Thymus (tissue), 11 donors: ENCODE results near the gene CNTRL. TPM values are rescaled to one million over a fixed set of nuclear protein-coding genes. Genes with fewer than 3 reads are reported as not detected.

Experiments used
- DNase-seq, 9 donors: peaks; one replicate each; pipeline ENCODE4 v3.0.0-alpha.2; 2013; ENCODE audit warnings: low spot score in 9 of 9, low read depth in 6 of 9, missing footprints in 1 of 9
- H3K27ac ChIP-seq, 2 donors: one replicate each; pipeline ENCODE4 v1.5.1; 2013; ENCODE audit warnings: control low read depth in 1 of 2, low read depth in 1 of 2, low read length in 1 of 2, mild to moderate bottlenecking in 1 of 2, moderate library complexity in 1 of 2
- H3K27me3 ChIP-seq, 2 donors: one replicate each; pipeline ENCODE4 v1.5.1; 2013; ENCODE audit warnings: low read length in 1 of 2; ENCODE audit not compliant: control insufficient read depth in 2 of 2, insufficient read depth in 1 of 2
- H3K36me3 ChIP-seq, 2 donors: one replicate each; pipeline ENCODE4 v1.5.1; 2013; ENCODE audit warnings: low read length in 1 of 2, mild to moderate bottlenecking in 1 of 2, moderate library complexity in 1 of 2; ENCODE audit not compliant: control insufficient read depth in 2 of 2, insufficient read depth in 2 of 2
- H3K4me1 ChIP-seq, 2 donors: one replicate each; pipeline ENCODE4 v1.5.1; 2013; ENCODE audit warnings: low read length in 2 of 2; ENCODE audit not compliant: control insufficient read depth in 2 of 2, insufficient read depth in 2 of 2
- H3K4me3 ChIP-seq, 2 donors: one replicate each; pipeline ENCODE4 v1.5.1; 2013; ENCODE audit warnings: low read length in 2 of 2, control low read depth in 1 of 2, mild to moderate bottlenecking in 1 of 2
- H3K9me3 ChIP-seq, 2 donors: one replicate each; pipeline ENCODE4 v1.5.1; 2013; ENCODE audit warnings: low read length in 1 of 2, mild to moderate bottlenecking in 1 of 2; ENCODE audit not compliant: control insufficient read depth in 2 of 2, insufficient read depth in 1 of 2
- WGBS: extraction: QIAGEN DNeasy Blood & Tissue Kit; methylation state at CpG from one replicate; pipeline ENCODE4 v1.1.7; 2013; 5-methylcytosine and 5-hydroxymethylcytosine counted together
- polyA plus RNA-seq: library from polyadenylated mRNA; stranded (reverse); fragments of 200-250 nt; gene quantifications from one replicate; pipeline ENCODE4 v1.2.3, GENCODE V29; 2013
- total RNA-seq: library from RNA; stranded (reverse); fragments of 120-200 nt; gene quantifications from one replicate; pipeline ENCODE4 v1.2.4, GENCODE V29; 2013
- donor health status: healthy.

The CNTRL gene
- total and polyA plus RNA-seq, 2 donors: 24.1 to 39.4 TPM

- no peaks in the 10 kb centered on the region for H3K9me3 ChIP-seq
- no peaks in the 10 kb centered on the region for H3K27me3 ChIP-seq
- no peak for DNase-seq
- no peak overlapping the region for H3K4me3 ChIP-seq
- H3K4me1 ChIP-seq: peaks cover 3 to 4% of the 10 kb centered on the region in 2 donors
- no peak overlapping the region for H3K27ac ChIP-seq
- 96% methylated on average over 6 of the region's 6 CpGs for WGBS
- H3K36me3 ChIP-seq: peaks cover 49 to 79% of the 10 kb centered on the region in 2 donors
These were observed 80.0 kb downstream of the CNTRL start for GRCh38 chr9:121154782-121155181.

GRCh38 chr9:121156263-121156731, 81.5 kb downstream of the CNTRL start:
- 57% methylated on average over 2 of the region's 2 CpGs for WGBS
- Histone ChIP-seq H3K36me3 (peaks cover 50 to 80% of the 10 kb centered on the region in 2 donors), H3K27ac (peak overlapping the region in 1 of 2 donors; percentile 4)

GRCh38 chr9:121157939-121158338, 83.2 kb downstream of the CNTRL start:
- Histone ChIP-seq H3K27me3 (no peaks in the 10 kb centered on the region), H3K36me3 (peaks cover 37 to 80% of the 10 kb centered on the region in 2 donors), H3K9me3 (no peaks in the 10 kb centered on the region), H3K4me1 (peaks cover 0 to 3% of the 10 kb centered on the region in 2 donors), H3K27ac (no peak overlapping the region), H3K4me3 (no peak overlapping the region)
- 99% methylated on average over 4 of the region's 4 CpGs for WGBS
- no peak for DNase-seq

More at GRCh38 chr9:121156263-121156731, 81.5 kb downstream of the CNTRL start:
- DNase-seq: peak in 1 of 9 donors; percentile 23
- H3K9me3 ChIP-seq: no peaks in the 10 kb centered on the region
- H3K4me1 ChIP-seq: peaks cover 3% of the 10 kb centered on the region in 2 donors
- no peaks in the 10 kb centered on the region for H3K27me3 ChIP-seq
- no peak overlapping the region for H3K4me3 ChIP-seq

GRCh38 chr9:121160025-121160424, 85.3 kb downstream of the CNTRL start:
- peaks cover 0 to 3% of the 10 kb centered on the region in 2 donors for H3K4me1 ChIP-seq
- H3K27ac ChIP-seq: no peak overlapping the region
- no peaks in the 10 kb centered on the region for H3K9me3 ChIP-seq
- no peak for DNase-seq
- no peak overlapping the region for H3K4me3 ChIP-seq
- no peaks in the 10 kb centered on the region for H3K27me3 ChIP-seq
- peaks cover 28 to 77% of the 10 kb centered on the region in 2 donors for H3K36me3 ChIP-seq
- 6% methylated on average over 1 of the region's 1 CpG for WGBS

- 95% methylated on average over 2 of the region's 2 CpGs for WGBS
- H3K4me1 ChIP-seq: peaks cover 25 to 38% of the 10 kb centered on the region in 2 donors
- no peaks in the 10 kb centered on the region for H3K27me3 ChIP-seq
- no peaks in the 10 kb centered on the region for H3K9me3 ChIP-seq
- H3K27ac ChIP-seq: no peak overlapping the region
- no peak overlapping the region for H3K4me3 ChIP-seq
- no peak for DNase-seq
- peaks cover 36 to 75% of the 10 kb centered on the region in 2 donors for H3K36me3 ChIP-seq
These were observed 93.3 kb downstream of the CNTRL start for GRCh38 chr9:121168052-121168451.

GRCh38 chr9:121169094-121169601, 94.4 kb downstream of the CNTRL start:
- Histone ChIP-seq H3K9me3 (no peaks in the 10 kb centered on the region), H3K4me1 (peaks cover 25 to 38% of the 10 kb centered on the region in 2 donors), H3K27me3 (no peaks in the 10 kb centered on the region), H3K27ac (peak overlapping the region; percentile 56 to 82), H3K36me3 (peaks cover 44 to 80% of the 10 kb centered on the region in 2 donors), H3K4me3 (no peak overlapping the region)
- WGBS: 33% methylated on average over 3 of the region's 3 CpGs
- DNase-seq: peak; percentile 54 to 95 (median 81)

- DNase-seq: peak in 1 of 9 donors; percentile 35
- no peak overlapping the region for H3K4me3 ChIP-seq
- peaks cover 44 to 83% of the 10 kb centered on the region in 2 donors for H3K36me3 ChIP-seq
- WGBS: 62% methylated on average over 5 of the region's 5 CpGs
- H3K27me3 ChIP-seq: no peaks in the 10 kb centered on the region
- no peak overlapping the region for H3K27ac ChIP-seq
- no peaks in the 10 kb centered on the region for H3K9me3 ChIP-seq
- H3K4me1 ChIP-seq: peaks cover 25 to 38% of the 10 kb centered on the region in 2 donors
These were observed 96.5 kb downstream of the CNTRL start for GRCh38 chr9:121171236-121171635.

GRCh38 chr9:121172726-121173487, 98.2 kb downstream of the CNTRL start:
- peaks cover 21 to 34% of the 10 kb centered on the region in 2 donors for H3K4me1 ChIP-seq
- no peaks in the 10 kb centered on the region for H3K27me3 ChIP-seq
- no peaks in the 10 kb centered on the region for H3K9me3 ChIP-seq
- H3K4me3 ChIP-seq: no peak overlapping the region
- H3K27ac ChIP-seq: no peak overlapping the region
- 97% methylated on average over 1 of the region's 1 CpG for WGBS
- peaks cover 40 to 86% of the 10 kb centered on the region in 2 donors for H3K36me3 ChIP-seq
- no peak for DNase-seq

GRCh38 chr9:121173501-121173900, 98.7 kb downstream of the CNTRL start:
- Histone ChIP-seq H3K4me3 (no peak overlapping the region), H3K4me1 (peaks cover 15 to 29% of the 10 kb centered on the region in 2 donors), H3K27ac (no peak overlapping the region), H3K27me3 (no peaks in the 10 kb centered on the region), H3K9me3 (no peaks in the 10 kb centered on the region), H3K36me3 (peaks cover 34 to 86% of the 10 kb centered on the region in 2 donors)
- WGBS: 98% methylated on average over 7 of the region's 7 CpGs
- no peak for DNase-seq
